HEK293 (cell line): ENCODE data around the gene PTGIR.

Source experiments
- CTCF ChIA-PET: fragments of 350-600 bp; formaldehyde crosslinking; extraction: SDS; loops from one replicate; lab custom pipeline; 2021; ENCODE audit warnings: antibody characterized with exemption; lab: Yijun Ruan, JAX
- POLR2A ChIA-PET: fragments of 300-600 bp; formaldehyde crosslinking; extraction: SDS; loops from one replicate; lab custom pipeline; 2020; ENCODE audit warnings: antibody characterized with exemption, inconsistent platforms; lab: Yijun Ruan, JAX
- H3K27ac ChIP-seq: fragments of 200-500 bp; sonication (Bioruptor generic); 2 replicates; pipeline ENCODE4 v1.5.1; 2014; ENCODE audit warnings: low read depth, low read length, control low read depth, inconsistent platforms; ENCODE audit errors: extremely low read depth
- H3K36me3 ChIP-seq, 2 experiments: fragments of 200-500 bp in 1 of 2; sonication (Bioruptor generic) in 1 of 2; 1 replicate in 1 of 2; 2 replicates in 1 of 2; pipeline ENCODE4 v1.5.1; 2014 to 2017; ENCODE audit warnings: inconsistent platforms in 2 of 2, low read length in 2 of 2; ENCODE audit not compliant: control insufficient read depth in 2 of 2, insufficient read depth in 1 of 2
- H3K4me1 ChIP-seq: fragments of 200-500 bp; sonication (Bioruptor generic); 2 replicates; pipeline ENCODE4 v1.5.1; 2014; ENCODE audit warnings: mild to moderate bottlenecking, low read length, inconsistent platforms; ENCODE audit not compliant: control insufficient read depth, insufficient read depth
- H3K4me3 ChIP-seq: 2 replicates; pipeline ENCODE4 v1.5.1; 2011; ENCODE audit warnings: low read depth, mild to moderate bottlenecking, control low read depth, low read length, moderate library complexity
- H3K9me3 ChIP-seq: fragments of 200-500 bp; sonication (Bioruptor generic); 2 replicates; pipeline ENCODE4 v1.5.1; 2014; ENCODE audit warnings: low read depth, low read length, inconsistent platforms; ENCODE audit not compliant: control insufficient read depth, insufficient read depth
- GFI1B ChIP-seq: fragments of 450-650 bp; formaldehyde crosslinking; IDR thresholded peaks from 2 replicates; pipeline ENCODE4 v1.5.1; 2016; ENCODE audit warnings: missing biosample characterization, missing genetic modification characterization
- GLI4 ChIP-seq: fragments of 450-650 bp; formaldehyde crosslinking; IDR thresholded peaks from 2 replicates; pipeline ENCODE4 v1.5.1; 2016; ENCODE audit warnings: missing biosample characterization, missing genetic modification characterization
- HOXA7 ChIP-seq: sonication (generic); formaldehyde crosslinking; IDR thresholded peaks from 2 replicates; pipeline ENCODE4 v1.8.1; 2022; ENCODE audit warnings: missing genetic modification reagents, borderline replicate concordance
- HOXC10 ChIP-seq: sonication (generic); formaldehyde crosslinking; IDR thresholded peaks from 2 replicates; pipeline ENCODE4 v1.8.1; 2023; ENCODE audit warnings: mild to moderate bottlenecking, missing genetic modification reagents
- REPIN1 ChIP-seq: fragments of 450-650 bp; formaldehyde crosslinking; IDR thresholded peaks from 2 replicates; pipeline ENCODE4 v1.5.1; 2017; ENCODE audit warnings: missing biosample characterization, missing genetic modification characterization, low read depth
- SP2 ChIP-seq: fragments of 450-650 bp; formaldehyde crosslinking; IDR thresholded peaks from 2 replicates; pipeline ENCODE4 v1.5.1; 2016; ENCODE audit warnings: missing biosample characterization, missing genetic modification characterization
- ZEB2 ChIP-seq: fragments of 450-650 bp; formaldehyde crosslinking; IDR thresholded peaks from 2 replicates; pipeline ENCODE4 v1.5.1; 2016; ENCODE audit warnings: missing biosample characterization, missing genetic modification characterization
- ZNF10 ChIP-seq: fragments of 450-650 bp; formaldehyde crosslinking; IDR thresholded peaks from 2 replicates; pipeline ENCODE4 v1.5.1; 2017; ENCODE audit warnings: missing biosample characterization, missing genetic modification characterization
- ZNF394 ChIP-seq: fragments of 450-650 bp; formaldehyde crosslinking; IDR thresholded peaks from 2 replicates; pipeline ENCODE4 v1.5.1; 2016; ENCODE audit warnings: missing biosample characterization, missing genetic modification characterization, mild to moderate bottlenecking, moderate library complexity, borderline replicate concordance
- ZNF423 ChIP-seq: fragments of 450-650 bp; formaldehyde crosslinking; IDR thresholded peaks from 2 replicates; pipeline ENCODE4 v1.5.1; 2016; ENCODE audit warnings: missing biosample characterization, missing genetic modification characterization
- ZNF677 ChIP-seq: fragments of 450-650 bp; IDR thresholded peaks from 2 replicates; pipeline ENCODE4 v1.5.0; 2018; ENCODE audit warnings: missing biosample characterization, mild to moderate bottlenecking, missing genetic modification characterization, moderate library complexity
- ZNF792 ChIP-seq: fragments of 450-650 bp; formaldehyde crosslinking; IDR thresholded peaks from 2 replicates; pipeline ENCODE4 v1.5.1; 2016; ENCODE audit warnings: missing biosample characterization, missing genetic modification characterization
- TF ChIP-seq, protein P1 (sequence below): fragments of 450-650 bp; formaldehyde crosslinking; IDR thresholded peaks from 2 replicates; pipeline ENCODE4 v1.5.1; 2016; ENCODE audit warnings: missing biosample characterization, missing genetic modification characterization
- TF ChIP-seq, protein P2 (sequence below): fragments of 450-650 bp; formaldehyde crosslinking; IDR thresholded peaks from 2 replicates; pipeline ENCODE4 v1.5.1; 2016; ENCODE audit warnings: missing biosample characterization, missing genetic modification characterization
- TF ChIP-seq, protein P3 (sequence below): fragments of 450-650 bp; formaldehyde crosslinking; IDR thresholded peaks from 2 replicates; pipeline ENCODE4 v1.5.1; 2016; ENCODE audit warnings: missing biosample characterization, missing genetic modification characterization, borderline replicate concordance
- TF ChIP-seq, protein P4 (sequence below): fragments of 450-650 bp; formaldehyde crosslinking; IDR thresholded peaks from 2 replicates; pipeline ENCODE4 v1.5.1; 2016; ENCODE audit warnings: missing biosample characterization, missing genetic modification characterization, low read depth
- TF ChIP-seq, protein P5 (sequence below): fragments of 450-650 bp; formaldehyde crosslinking; IDR thresholded peaks from 2 replicates; pipeline ENCODE4 v1.5.1; 2017; ENCODE audit warnings: missing biosample characterization, missing genetic modification characterization
- TF ChIP-seq, protein P6 (sequence below): fragments of 450-650 bp; formaldehyde crosslinking; IDR thresholded peaks from 2 replicates; pipeline ENCODE4 v1.5.1; 2017; ENCODE audit warnings: missing biosample characterization, mild to moderate bottlenecking, missing genetic modification characterization, moderate library complexity

The PTGIR gene

DNA sequence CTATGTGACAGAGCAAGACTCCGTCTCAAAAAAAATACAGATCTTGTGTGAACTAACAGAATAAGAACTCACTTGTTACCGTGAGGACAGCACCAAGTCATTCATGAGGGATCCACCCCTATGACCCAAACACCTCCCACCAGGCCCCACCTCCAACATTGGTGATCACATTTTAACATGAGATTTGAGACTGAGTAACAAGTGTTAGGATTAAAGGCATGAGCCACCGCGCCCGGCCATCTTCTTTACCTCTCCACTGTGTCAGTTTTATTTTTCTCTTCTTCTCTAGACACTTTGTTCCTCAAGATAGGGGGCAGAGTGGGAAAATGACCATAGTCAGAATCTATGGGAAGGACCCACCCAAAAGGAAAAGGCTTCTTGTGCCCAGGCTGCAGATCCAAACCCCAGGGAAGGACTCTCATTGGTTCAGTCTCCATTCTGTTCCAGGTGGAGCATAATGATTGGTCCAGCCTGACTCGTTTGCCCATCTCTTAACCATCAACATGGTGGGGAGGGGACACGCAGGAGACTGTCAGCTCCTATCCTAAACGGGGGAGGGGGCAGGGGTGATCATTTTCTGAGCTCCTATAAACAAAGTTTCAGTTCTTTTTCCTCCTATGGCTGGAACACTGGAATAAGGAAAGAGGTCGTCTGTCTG lies 25.0 kb downstream of the PTGIR start:
- TF ChIP-seq HOXC10 (CRISPR knock-in tag) (no peak), GFI1B (tag by site-specific recombination) (no peak), ZNF677 (tag by site-specific recombination) (no peak), REPIN1 (tag by site-specific recombination) (no peak), GLI4 (tag by site-specific recombination) (no peak), ZNF423 (tag by site-specific recombination) (no peak), SP2 (tag by site-specific recombination) (no peak), ZEB2 (tag by site-specific recombination) (no peak), HOXA7 (CRISPR knock-in tag) (no peak), ZNF10 (tag by site-specific recombination) (no peak), ZNF792 (tag by site-specific recombination) (no peak), ZNF394 (no peak)
- TF ChIP-seq, protein P1, sequence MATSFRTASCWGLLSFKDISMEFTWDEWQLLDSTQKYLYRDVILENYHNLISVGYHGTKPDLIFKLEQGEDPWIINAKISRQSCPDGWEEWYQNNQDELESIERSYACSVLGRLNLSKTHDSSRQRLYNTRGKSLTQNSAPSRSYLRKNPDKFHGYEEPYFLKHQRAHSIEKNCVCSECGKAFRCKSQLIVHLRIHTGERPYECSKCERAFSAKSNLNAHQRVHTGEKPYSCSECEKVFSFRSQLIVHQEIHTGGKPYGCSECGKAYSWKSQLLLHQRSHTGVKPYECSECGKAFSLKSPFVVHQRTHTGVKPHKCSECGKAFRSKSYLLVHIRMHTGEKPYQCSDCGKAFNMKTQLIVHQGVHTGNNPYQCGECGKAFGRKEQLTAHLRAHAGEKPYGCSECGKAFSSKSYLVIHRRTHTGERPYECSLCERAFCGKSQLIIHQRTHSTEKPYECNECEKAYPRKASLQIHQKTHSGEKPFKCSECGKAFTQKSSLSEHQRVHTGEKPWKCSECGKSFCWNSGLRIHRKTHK: no peak
- TF ChIP-seq, protein P2, sequence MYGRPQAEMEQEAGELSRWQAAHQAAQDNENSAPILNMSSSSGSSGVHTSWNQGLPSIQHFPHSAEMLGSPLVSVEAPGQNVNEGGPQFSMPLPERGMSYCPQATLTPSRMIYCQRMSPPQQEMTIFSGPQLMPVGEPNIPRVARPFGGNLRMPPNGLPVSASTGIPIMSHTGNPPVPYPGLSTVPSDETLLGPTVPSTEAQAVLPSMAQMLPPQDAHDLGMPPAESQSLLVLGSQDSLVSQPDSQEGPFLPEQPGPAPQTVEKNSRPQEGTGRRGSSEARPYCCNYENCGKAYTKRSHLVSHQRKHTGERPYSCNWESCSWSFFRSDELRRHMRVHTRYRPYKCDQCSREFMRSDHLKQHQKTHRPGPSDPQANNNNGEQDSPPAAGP (tag by site-specific recombination): no peak
- TF ChIP-seq, protein P3, sequence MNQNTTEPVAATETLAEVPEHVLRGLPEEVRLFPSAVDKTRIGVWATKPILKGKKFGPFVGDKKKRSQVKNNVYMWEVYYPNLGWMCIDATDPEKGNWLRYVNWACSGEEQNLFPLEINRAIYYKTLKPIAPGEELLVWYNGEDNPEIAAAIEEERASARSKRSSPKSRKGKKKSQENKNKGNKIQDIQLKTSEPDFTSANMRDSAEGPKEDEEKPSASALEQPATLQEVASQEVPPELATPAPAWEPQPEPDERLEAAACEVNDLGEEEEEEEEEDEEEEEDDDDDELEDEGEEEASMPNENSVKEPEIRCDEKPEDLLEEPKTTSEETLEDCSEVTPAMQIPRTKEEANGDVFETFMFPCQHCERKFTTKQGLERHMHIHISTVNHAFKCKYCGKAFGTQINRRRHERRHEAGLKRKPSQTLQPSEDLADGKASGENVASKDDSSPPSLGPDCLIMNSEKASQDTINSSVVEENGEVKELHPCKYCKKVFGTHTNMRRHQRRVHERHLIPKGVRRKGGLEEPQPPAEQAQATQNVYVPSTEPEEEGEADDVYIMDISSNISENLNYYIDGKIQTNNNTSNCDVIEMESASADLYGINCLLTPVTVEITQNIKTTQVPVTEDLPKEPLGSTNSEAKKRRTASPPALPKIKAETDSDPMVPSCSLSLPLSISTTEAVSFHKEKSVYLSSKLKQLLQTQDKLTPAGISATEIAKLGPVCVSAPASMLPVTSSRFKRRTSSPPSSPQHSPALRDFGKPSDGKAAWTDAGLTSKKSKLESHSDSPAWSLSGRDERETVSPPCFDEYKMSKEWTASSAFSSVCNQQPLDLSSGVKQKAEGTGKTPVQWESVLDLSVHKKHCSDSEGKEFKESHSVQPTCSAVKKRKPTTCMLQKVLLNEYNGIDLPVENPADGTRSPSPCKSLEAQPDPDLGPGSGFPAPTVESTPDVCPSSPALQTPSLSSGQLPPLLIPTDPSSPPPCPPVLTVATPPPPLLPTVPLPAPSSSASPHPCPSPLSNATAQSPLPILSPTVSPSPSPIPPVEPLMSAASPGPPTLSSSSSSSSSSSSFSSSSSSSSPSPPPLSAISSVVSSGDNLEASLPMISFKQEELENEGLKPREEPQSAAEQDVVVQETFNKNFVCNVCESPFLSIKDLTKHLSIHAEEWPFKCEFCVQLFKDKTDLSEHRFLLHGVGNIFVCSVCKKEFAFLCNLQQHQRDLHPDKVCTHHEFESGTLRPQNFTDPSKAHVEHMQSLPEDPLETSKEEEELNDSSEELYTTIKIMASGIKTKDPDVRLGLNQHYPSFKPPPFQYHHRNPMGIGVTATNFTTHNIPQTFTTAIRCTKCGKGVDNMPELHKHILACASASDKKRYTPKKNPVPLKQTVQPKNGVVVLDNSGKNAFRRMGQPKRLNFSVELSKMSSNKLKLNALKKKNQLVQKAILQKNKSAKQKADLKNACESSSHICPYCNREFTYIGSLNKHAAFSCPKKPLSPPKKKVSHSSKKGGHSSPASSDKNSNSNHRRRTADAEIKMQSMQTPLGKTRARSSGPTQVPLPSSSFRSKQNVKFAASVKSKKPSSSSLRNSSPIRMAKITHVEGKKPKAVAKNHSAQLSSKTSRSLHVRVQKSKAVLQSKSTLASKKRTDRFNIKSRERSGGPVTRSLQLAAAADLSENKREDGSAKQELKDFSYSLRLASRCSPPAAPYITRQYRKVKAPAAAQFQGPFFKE (tag by site-specific recombination): no peak
- TF ChIP-seq, protein P4, sequence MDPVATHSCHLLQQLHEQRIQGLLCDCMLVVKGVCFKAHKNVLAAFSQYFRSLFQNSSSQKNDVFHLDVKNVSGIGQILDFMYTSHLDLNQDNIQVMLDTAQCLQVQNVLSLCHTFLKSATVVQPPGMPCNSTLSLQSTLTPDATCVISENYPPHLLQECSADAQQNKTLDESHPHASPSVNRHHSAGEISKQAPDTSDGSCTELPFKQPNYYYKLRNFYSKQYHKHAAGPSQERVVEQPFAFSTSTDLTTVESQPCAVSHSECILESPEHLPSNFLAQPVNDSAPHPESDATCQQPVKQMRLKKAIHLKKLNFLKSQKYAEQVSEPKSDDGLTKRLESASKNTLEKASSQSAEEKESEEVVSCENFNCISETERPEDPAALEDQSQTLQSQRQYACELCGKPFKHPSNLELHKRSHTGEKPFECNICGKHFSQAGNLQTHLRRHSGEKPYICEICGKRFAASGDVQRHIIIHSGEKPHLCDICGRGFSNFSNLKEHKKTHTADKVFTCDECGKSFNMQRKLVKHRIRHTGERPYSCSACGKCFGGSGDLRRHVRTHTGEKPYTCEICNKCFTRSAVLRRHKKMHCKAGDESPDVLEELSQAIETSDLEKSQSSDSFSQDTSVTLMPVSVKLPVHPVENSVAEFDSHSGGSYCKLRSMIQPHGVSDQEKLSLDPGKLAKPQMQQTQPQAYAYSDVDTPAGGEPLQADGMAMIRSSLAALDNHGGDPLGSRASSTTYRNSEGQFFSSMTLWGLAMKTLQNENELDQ: no peak
- TF ChIP-seq, protein P5, sequence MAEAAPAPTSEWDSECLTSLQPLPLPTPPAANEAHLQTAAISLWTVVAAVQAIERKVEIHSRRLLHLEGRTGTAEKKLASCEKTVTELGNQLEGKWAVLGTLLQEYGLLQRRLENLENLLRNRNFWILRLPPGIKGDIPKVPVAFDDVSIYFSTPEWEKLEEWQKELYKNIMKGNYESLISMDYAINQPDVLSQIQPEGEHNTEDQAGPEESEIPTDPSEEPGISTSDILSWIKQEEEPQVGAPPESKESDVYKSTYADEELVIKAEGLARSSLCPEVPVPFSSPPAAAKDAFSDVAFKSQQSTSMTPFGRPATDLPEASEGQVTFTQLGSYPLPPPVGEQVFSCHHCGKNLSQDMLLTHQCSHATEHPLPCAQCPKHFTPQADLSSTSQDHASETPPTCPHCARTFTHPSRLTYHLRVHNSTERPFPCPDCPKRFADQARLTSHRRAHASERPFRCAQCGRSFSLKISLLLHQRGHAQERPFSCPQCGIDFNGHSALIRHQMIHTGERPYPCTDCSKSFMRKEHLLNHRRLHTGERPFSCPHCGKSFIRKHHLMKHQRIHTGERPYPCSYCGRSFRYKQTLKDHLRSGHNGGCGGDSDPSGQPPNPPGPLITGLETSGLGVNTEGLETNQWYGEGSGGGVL (tag by site-specific recombination): no peak
- TF ChIP-seq, protein P6, sequence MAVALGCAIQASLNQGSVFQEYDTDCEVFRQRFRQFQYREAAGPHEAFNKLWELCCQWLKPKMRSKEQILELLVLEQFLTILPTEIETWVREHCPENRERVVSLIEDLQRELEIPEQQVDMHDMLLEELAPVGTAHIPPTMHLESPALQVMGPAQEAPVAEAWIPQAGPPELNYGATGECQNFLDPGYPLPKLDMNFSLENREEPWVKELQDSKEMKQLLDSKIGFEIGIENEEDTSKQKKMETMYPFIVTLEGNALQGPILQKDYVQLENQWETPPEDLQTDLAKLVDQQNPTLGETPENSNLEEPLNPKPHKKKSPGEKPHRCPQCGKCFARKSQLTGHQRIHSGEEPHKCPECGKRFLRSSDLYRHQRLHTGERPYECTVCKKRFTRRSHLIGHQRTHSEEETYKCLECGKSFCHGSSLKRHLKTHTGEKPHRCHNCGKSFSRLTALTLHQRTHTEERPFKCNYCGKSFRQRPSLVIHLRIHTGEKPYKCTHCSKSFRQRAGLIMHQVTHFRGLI (tag by site-specific recombination): no peak
- Histone ChIP-seq H3K4me1 (peaks cover 8% of the 10 kb centered on the region), H3K4me3 (peak overlapping the region; percentile 94), H3K9me3 (no peaks in the 10 kb centered on the region), H3K36me3 (peaks cover 0 to 15% of the 10 kb centered on the region in 2 experiments; a peak in 1 of 3 replicates), H3K27ac (peak overlapping the region; percentile 99; the same call in 1 of the 2 replicates)
- ChIA-PET POLR2A (interaction anchor here (0.6 to 3.3 kb wide), 20 partner anchors 8 to 513 kb away, joined by 3 to 39 read pairs (median 6); partner anchors contain the start of genes CCDC8, DACT3, FKRP and SLC1A5), CTCF (interaction anchor here (0.6 to 3.8 kb wide), 11 partner anchors 10 to 655 kb away, joined by 3 to 41 read pairs (median 3); partner anchors contain the start of gene DACT3)
